ENCODE measurements around the gene DNAJC17. TPM values are rescaled to one million over a fixed set of nuclear protein-coding genes. Genes with fewer than 3 reads are reported as not detected.

DNAJC17 gene
- total and polyA plus RNA-seq, 2 donors (not counting 1 experiment from before 2014, with no cell fraction given), result 30.5 to 46.1 TPM

- Mint-ChIP-seq H3K4me3 (no peak overlapping the region), H3K9me3 (ENCODE audit: insufficient read depth) (no peaks in the 10 kb centered on the region), H3K27ac (no peak overlapping the region), H3K27me3 (no peaks in the 10 kb centered on the region), H3K4me1 (peaks cover 8% of the 10 kb centered on the region)
- Histone ChIP-seq H3K27me3 (replicated peaks in 1 of 4; ENCODE audit: control extremely low read depth in 1 of 4, control insufficient read depth in 3 of 4, insufficient read depth in 4 of 4, low read length in 3 of 4) (no peaks in the 10 kb centered on the region), H3K4me2 (replicated peaks; ENCODE audit: low read depth, low read length, poor library complexity, severe bottlenecking) (no peak overlapping the region), H3K79me2 (ENCODE audit: control insufficient read depth, insufficient read depth, low read length) (peaks cover 12% of the 10 kb centered on the region), H4K20me1 (ENCODE audit: control insufficient read depth, insufficient read depth, low read length, poor library complexity, severe bottlenecking) (no peaks in the 10 kb centered on the region), H3K36me3 (replicated peaks in 1 of 2; ENCODE audit: control extremely low read depth in 1 of 2, control insufficient read depth in 1 of 2, extremely low read depth in 1 of 2, insufficient read depth in 2 of 2, low read length in 1 of 2) (peaks cover 0 to 59% of the 10 kb centered on the region in 2 experiments), H3K4me3 (ENCODE audit: control extremely low read depth in 1 of 5, extremely low read depth in 1 of 5, insufficient read depth in 1 of 5, low read depth in 2 of 5, low read length in 4 of 5) (no peak overlapping the region), H2AFZ (ENCODE audit: insufficient read depth, low read depth, low read length, poor library complexity, severe bottlenecking) (no peak overlapping the region), H3K4me1 (ENCODE audit: control insufficient read depth in 2 of 2, insufficient read depth in 2 of 2, low read length in 2 of 2) (peaks cover 6 to 11% of the 10 kb centered on the region in 2 donors), H3K27ac (ENCODE audit: low read length in 2 of 2) (no peak overlapping the region), H3K9me3 (ENCODE audit: control extremely low read depth in 1 of 3, control insufficient read depth in 2 of 3, insufficient read depth in 1 of 3, low read length in 2 of 3) (no peaks in the 10 kb centered on the region), H3K9ac (ENCODE audit: low read length) (no peak overlapping the region)
- ATAC-seq (ENCODE audit: low read depth) (no peak), DNase-seq (no peak)
- ChIA-PET CTCF (interaction anchor here (1.3 to 8.1 kb wide), 4 partner anchors 10 to 240 kb away, joined by 3 to 177 read pairs (median 5); no protein-coding TSS in a partner anchor), POLR2A (interaction anchor here (0.7 to 1.1 kb wide), 3 partner anchors 12 to 685 kb away, joined by 4 to 9 read pairs (median 4); partner anchors contain the start of gene GCHFR)
- WGBS (ENCODE audit: insufficient coverage), result 95% methylated on average over 11 of the region's 11 CpGs
- intact Hi-C loops (cut with micrococcal nuclease), result no loop called here
- TF ChIP-seq CTCF (IDR thresholded peaks at IDR 0.05), result no peak
- no peak for TF ChIP-seq EZH2 (IDR thresholded peaks at IDR 0.05; ENCODE audit: borderline replicate concordance, insufficient read depth, low read depth, low read length, poor library complexity, severe bottlenecking)
Measured at GRCh38 chr15:40776537-40777141, 30.6 kb downstream of the DNAJC17 start.
